T-cell (primary cell): ENCODE results near the gene F11R. TPM values are rescaled to one million over a fixed set of nuclear protein-coding genes. Genes with fewer than 3 reads are reported as not detected.

Experiments
- ATAC-seq, 4 experiments: fragments of 200-7000 bp in 3 of 4; fragments of 150-1000 bp in 1 of 4; cut with Tn5 transposase; replicated peaks in 1 of 4; 1 replicate in 3 of 4; 2 replicates in 1 of 4; pipeline ENCODE4 v1.10.0; 2021; ENCODE audit warnings: moderate library complexity in 3 of 4, mild to moderate bottlenecking in 2 of 4, moderate number of reproducible peaks in 1 of 4
- CTCF ChIA-PET, 2 donors: fragments of 300-600 bp; sonication (Branson Sonifier 250); formaldehyde crosslinking; loops; one replicate each; lab custom pipeline; 2022; ENCODE audit warnings: antibody characterized with exemption in 2 of 2; lab: Charles Lee
- POLR2A ChIA-PET, 2 donors: fragments of 300-600 bp; sonication (Branson Sonifier 250); formaldehyde crosslinking; loops; one replicate each; lab custom pipeline; 2022; ENCODE audit warnings: antibody characterized with exemption in 2 of 2; lab: Charles Lee
- DNase-seq, 35 experiments: peaks; one replicate each; pipeline versions ENCODE4 v3.0.0 to v3.0.0-alpha.2; 2013 to 2023
- H3K27ac ChIP-seq: one replicate; pipeline ENCODE4 v1.5.1; 2013; ENCODE audit warnings: low read length
- H3K27me3 ChIP-seq, 2 experiments: replicated peaks in 1 of 2; 1 replicate in 1 of 2; 2 replicates in 1 of 2; pipeline versions ENCODE4 v1.6.1 to v1.7.0; 2013; ENCODE audit warnings: low read length in 1 of 2, mixed read lengths in 1 of 2; ENCODE audit not compliant: control insufficient read depth in 2 of 2, insufficient read depth in 2 of 2; ENCODE audit errors: extremely low read depth in 1 of 2
- H3K36me3 ChIP-seq, 2 donors: 1 replicate in 1 of 2; 2 replicates in 1 of 2; pipeline versions ENCODE4 v1.6.1 to v1.7.0; 2013; ENCODE audit warnings: low read length in 1 of 2; ENCODE audit not compliant: control insufficient read depth in 2 of 2, insufficient read depth in 1 of 2; ENCODE audit errors: extremely low read depth in 1 of 2
- H3K4me1 ChIP-seq, 2 experiments: 1 replicate in 1 of 2; 2 replicates in 1 of 2; pipeline versions ENCODE4 v1.6.1 to v1.7.0; 2013; ENCODE audit warnings: low read length in 2 of 2, mixed read lengths in 1 of 2; ENCODE audit not compliant: insufficient read depth in 2 of 2, control insufficient read depth in 1 of 2; ENCODE audit errors: extremely low read depth in 1 of 2
- H3K4me3 ChIP-seq, 2 donors: 1 replicate in 1 of 2; 2 replicates in 1 of 2; pipeline versions ENCODE4 v1.5.1 to v1.7.0; 2013; ENCODE audit warnings: mild to moderate bottlenecking in 2 of 2, low read length in 1 of 2, moderate library complexity in 1 of 2; ENCODE audit not compliant: control insufficient read depth in 1 of 2; ENCODE audit errors: extremely low read depth in 1 of 2
- H3K9me3 ChIP-seq: 2 replicates; pipeline ENCODE4 v1.7.0; 2013
- H3K27ac Mint-ChIP-seq, 2 donors: one replicate each; pipeline ENCODE4 v1.8.0; 2020 to 2021; ENCODE audit warnings: mild to moderate bottlenecking in 2 of 2, mixed read lengths in 2 of 2
- H3K27me3 Mint-ChIP-seq, 2 donors: one replicate each; pipeline ENCODE4 v1.8.0; 2021 to 2022; ENCODE audit warnings: mixed read lengths in 2 of 2
- H3K36me3 Mint-ChIP-seq: one replicate; pipeline ENCODE4 v1.8.0; 2021; ENCODE audit warnings: mixed read lengths
- H3K4me1 Mint-ChIP-seq, 3 donors: one replicate each; pipeline ENCODE4 v1.8.0; 2020 to 2022; ENCODE audit warnings: mixed read lengths in 3 of 3, mild to moderate bottlenecking in 1 of 3
- H3K4me3 Mint-ChIP-seq, 3 donors: one replicate each; pipeline ENCODE4 v1.8.0; 2020 to 2022; ENCODE audit warnings: mild to moderate bottlenecking in 3 of 3, mixed read lengths in 3 of 3, moderate library complexity in 3 of 3
- H3K9me3 Mint-ChIP-seq, 3 donors: one replicate each; pipeline ENCODE4 v1.8.0; 2020 to 2022; ENCODE audit warnings: mixed read lengths in 3 of 3
- WGBS: methylation state at CpG from one replicate; pipeline ENCODE4 v1.1.5; 2013; ENCODE audit warnings: missing lambda C conversion rate; ENCODE audit not compliant: insufficient coverage; 5-methylcytosine and 5-hydroxymethylcytosine counted together
- total RNA-seq, 35 experiments: library from RNA in 6 of 35; stranded (reverse) in 6 of 35; fragments of 120-200 nt in 1 of 35; gene quantifications; one replicate each; pipeline versions ENCODE4 v1.2.1 to v1.2.4 and lab custom pipeline; 2013 to 2026

F11R gene
- total RNA-seq, 5 donors from 2014 or later (not counting 1 experiment from before 2014, with no cell fraction given), result 14.6 to 21.0 (median 18.7) TPM

GRCh38 chr1:161006563-161006962, 14.4 kb downstream of the F11R start:
- H3K4me1 ChIP-seq, result peaks cover 0 to under 1% of the 10 kb centered on the region in 2 experiments

GRCh38 chr1:161001525-161001924, 19.4 kb downstream of the F11R start:
- Histone ChIP-seq H3K4me1 (peaks cover 0 to 4% of the 10 kb centered on the region in 2 experiments), H3K27me3 (no peaks in the 10 kb centered on the region), H3K9me3 (no peaks in the 10 kb centered on the region), H3K4me3 (no peak overlapping the region), H3K36me3 (peaks cover 6 to 28% of the 10 kb centered on the region in 2 donors), H3K27ac (no peak overlapping the region)
- WGBS, result 80% methylated on average over 2 of the region's 5 CpGs
- Mint-ChIP-seq H3K27me3 (no peaks in the 10 kb centered on the region), H3K36me3 (peaks cover 27% of the 10 kb centered on the region), H3K4me1 (peaks cover 5 to 8% (median 8%) of the 10 kb centered on the region in 3 donors), H3K9me3 (no peaks in the 10 kb centered on the region), H3K4me3 (no peak overlapping the region), H3K27ac (no peak overlapping the region)
- no peak for DNase-seq
- ChIA-PET POLR2A (interaction anchor here in 1 of 2 donors (0.5 kb wide), 1 partner anchor 152 kb away, joined by 4 read pairs; no protein-coding TSS in a partner anchor), CTCF (interaction anchor here (0.5 to 0.7 kb wide), 2 partner anchors 65 to 191 kb away, joined by 3 to 7 read pairs; no protein-coding TSS in a partner anchor)
- ATAC-seq, result no peak

More at GRCh38 chr1:161006563-161006962, 14.4 kb downstream of the F11R start:
- ChIA-PET CTCF (interaction anchor here in 1 of 2 donors (0.6 to 0.7 kb wide), 3 partner anchors 53 to 214 kb away, joined by 3 to 4 read pairs (median 4); no protein-coding TSS in a partner anchor), POLR2A (interaction anchor here in 1 of 2 donors (0.7 kb wide), 1 partner anchor 129 kb away, joined by 3 read pairs; no protein-coding TSS in a partner anchor)
- Mint-ChIP-seq H3K27me3 (no peaks in the 10 kb centered on the region), H3K27ac (peak overlapping the region in 1 of 2 donors; percentile 52), H3K9me3 (no peaks in the 10 kb centered on the region), H3K4me1 (peaks cover 0 to 10% (median 8%) of the 10 kb centered on the region in 3 donors), H3K4me3 (no peak overlapping the region), H3K36me3 (peaks cover 2% of the 10 kb centered on the region)
- Histone ChIP-seq H3K27me3 (no peaks in the 10 kb centered on the region), H3K36me3 (no peaks in the 10 kb centered on the region), H3K4me3 (no peak overlapping the region), H3K27ac (no peak overlapping the region), H3K9me3 (no peaks in the 10 kb centered on the region)
- WGBS, result 70% methylated on average over 3 of the region's 8 CpGs
- ATAC-seq, result no peak
- DNase-seq, result no peak

GRCh38 chr1:161000736-161001480, 20.0 kb downstream of the F11R start:
- Mint-ChIP-seq H3K4me1 (peaks cover 5 to 8% (median 5%) of the 10 kb centered on the region in 3 donors), H3K27ac (no peak overlapping the region), H3K4me3 (no peak overlapping the region), H3K9me3 (no peaks in the 10 kb centered on the region), H3K27me3 (no peaks in the 10 kb centered on the region), H3K36me3 (peaks cover 27% of the 10 kb centered on the region)
- H3K9me3 ChIP-seq, result no peaks in the 10 kb centered on the region
- H3K4me3 ChIP-seq, result no peak overlapping the region
- WGBS, result 94% methylated on average over 5 of the region's 11 CpGs
- no peak for ATAC-seq
- H3K27me3 ChIP-seq, result no peaks in the 10 kb centered on the region
- ChIA-PET POLR2A (no interaction called here), CTCF (interaction anchor here in 1 of 2 donors (0.6 kb wide), 1 partner anchor 10 kb away, joined by 3 read pairs; no protein-coding TSS in a partner anchor)
- peaks cover 6 to 28% of the 10 kb centered on the region in 2 donors for H3K36me3 ChIP-seq
- DNase-seq, result no peak
- H3K4me1 ChIP-seq, result peaks cover 0 to 4% of the 10 kb centered on the region in 2 experiments
- no peak overlapping the region for H3K27ac ChIP-seq

GRCh38 chr1:160999376-160999775, 21.6 kb downstream of the F11R start:
- no peak overlapping the region for H3K27ac Mint-ChIP-seq
- 94% methylated on average over 5 of the region's 5 CpGs for WGBS
- ATAC-seq, result no peak
- ChIA-PET POLR2A (no interaction called here), CTCF (no interaction called here)
- Histone ChIP-seq H3K36me3 (peaks cover 6 to 28% of the 10 kb centered on the region in 2 donors), H3K4me3 (no peak overlapping the region), H3K27me3 (no peaks in the 10 kb centered on the region), H3K4me1 (peaks cover 0 to 4% of the 10 kb centered on the region in 2 experiments), H3K27ac (no peak overlapping the region), H3K9me3 (no peaks in the 10 kb centered on the region)
- no peak overlapping the region for H3K4me3 Mint-ChIP-seq
- H3K9me3 Mint-ChIP-seq, result no peaks in the 10 kb centered on the region
- H3K36me3 Mint-ChIP-seq, result peaks cover 27% of the 10 kb centered on the region
- DNase-seq, result no peak
- H3K27me3 Mint-ChIP-seq, result no peaks in the 10 kb centered on the region
- peaks cover 5 to 8% (median 5%) of the 10 kb centered on the region in 3 donors for H3K4me1 Mint-ChIP-seq

GRCh38 chr1:160997323-160998038, 23.5 kb downstream of the F11R start:
- peaks cover 27% of the 10 kb centered on the region for H3K36me3 Mint-ChIP-seq
- peaks cover 0 to 4% of the 10 kb centered on the region in 2 experiments for H3K4me1 ChIP-seq
- H3K4me1 Mint-ChIP-seq, result peaks cover 5 to 8% (median 5%) of the 10 kb centered on the region in 3 donors
- H3K4me3 ChIP-seq, result no peak overlapping the region
- ATAC-seq (peak; percentile 76 to 87 (median 80)), DNase-seq (peak in 29 of 35 experiments; percentile 12 to 66 (median 39))
- H3K27me3 Mint-ChIP-seq, result no peaks in the 10 kb centered on the region
- POLR2A ChIA-PET, result interaction anchor here in 1 of 2 donors (0.6 to 1.0 kb wide), 3 partner anchors 24 to 155 kb away, joined by 3 to 5 read pairs (median 3); partner anchors contain the start of genes F11R, NIT1 and PFDN2
- no peaks in the 10 kb centered on the region for H3K9me3 ChIP-seq
- no peak overlapping the region for H3K4me3 Mint-ChIP-seq
- no peaks in the 10 kb centered on the region for H3K27me3 ChIP-seq
- peak overlapping the region; percentile 53 to 69 for H3K27ac Mint-ChIP-seq
- no peak overlapping the region for H3K27ac ChIP-seq
- WGBS, result 36% methylated on average over 1 of the region's 1 CpG
- CTCF ChIA-PET, result interaction anchor here (0.5 to 2.5 kb wide), 19 partner anchors 10 to 679 kb away, joined by 3 to 23 read pairs (median 4); partner anchors contain the start of genes KLHDC9 (in 2 of the 2), ARHGAP30 (in 1 of the 2), F11R (in 1 of the 2) and USF1 (in 1 of the 2)
- H3K9me3 Mint-ChIP-seq, result no peaks in the 10 kb centered on the region
- H3K36me3 ChIP-seq, result peaks cover 6 to 28% of the 10 kb centered on the region in 2 donors

GRCh38 chr1:160996178-160996577, 24.8 kb downstream of the F11R start:
- no peak overlapping the region for H3K27ac ChIP-seq

More at GRCh38 chr1:160996178-160996577, 24.8 kb downstream of the F11R start:
- H3K4me1 Mint-ChIP-seq, result peaks cover 5 to 8% (median 5%) of the 10 kb centered on the region in 3 donors
- ATAC-seq (no peak), DNase-seq (no peak)
- no CpG with 5 or more reads among the region's 3 CpGs for WGBS
- H3K27me3 Mint-ChIP-seq, result no peaks in the 10 kb centered on the region
- Histone ChIP-seq H3K36me3 (peaks cover 6 to 28% of the 10 kb centered on the region in 2 donors), H3K4me3 (no peak overlapping the region), H3K4me1 (peaks cover 0 to 4% of the 10 kb centered on the region in 2 experiments), H3K27me3 (no peaks in the 10 kb centered on the region), H3K9me3 (no peaks in the 10 kb centered on the region)
- ChIA-PET CTCF (interaction anchor here (0.7 to 2.2 kb wide), 6 partner anchors 25 to 905 kb away, joined by 3 to 7 read pairs (median 4); partner anchors contain the start of gene F11R (in 1 of the 2)), POLR2A (no interaction called here)
- H3K4me3 Mint-ChIP-seq, result no peak overlapping the region
- H3K36me3 Mint-ChIP-seq, result peaks cover 23% of the 10 kb centered on the region
- no peak overlapping the region for H3K27ac Mint-ChIP-seq
- no peaks in the 10 kb centered on the region for H3K9me3 Mint-ChIP-seq
